Peyer's patch (tissue), 4 donors: ENCODE results near the gene PON3.

Experiments
- POLR2A ChIP-seq, 2 donors: fragments of 450-650 bp; IDR thresholded peaks; one replicate each; pipeline ENCODE4 v1.5.1; 2017; ENCODE audit warnings: antibody characterized with exemption in 2 of 2, mild to moderate bottlenecking in 2 of 2, moderate library complexity in 2 of 2
- TF ChIP-seq, protein P1 (sequence below), 6 experiments: fragments of 450-650 bp in 4 of 6; fragments of 200-600 bp in 2 of 6; sonication (generic) in 1 of 6; IDR thresholded peaks; one replicate each; pipeline ENCODE4 v1.5.1; 2017 to 2019; ENCODE audit warnings: antibody characterized with exemption in 6 of 6, mild to moderate bottlenecking in 3 of 6, moderate library complexity in 1 of 6

DNA sequence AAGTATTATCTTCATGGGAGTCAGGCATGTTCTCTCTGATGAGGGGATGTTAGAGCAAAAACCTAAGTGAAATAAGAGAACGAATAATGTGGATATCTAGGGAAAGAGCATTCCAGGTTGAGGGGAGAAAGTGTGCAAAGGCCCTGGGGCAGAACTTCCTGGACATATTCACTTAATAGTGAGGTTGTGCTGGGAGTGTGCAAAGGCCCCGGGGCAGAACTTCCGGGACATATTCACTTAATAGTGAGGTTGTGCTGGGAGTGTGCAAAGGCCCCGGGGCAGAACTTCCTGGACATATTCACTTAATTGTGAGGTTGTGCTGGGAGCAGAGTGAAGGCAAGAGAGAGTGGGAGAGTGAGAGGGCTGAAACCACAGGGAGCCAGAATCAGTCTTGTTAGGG, 83.6 kb downstream of the PON3 start:
- TF ChIP-seq, protein P1, sequence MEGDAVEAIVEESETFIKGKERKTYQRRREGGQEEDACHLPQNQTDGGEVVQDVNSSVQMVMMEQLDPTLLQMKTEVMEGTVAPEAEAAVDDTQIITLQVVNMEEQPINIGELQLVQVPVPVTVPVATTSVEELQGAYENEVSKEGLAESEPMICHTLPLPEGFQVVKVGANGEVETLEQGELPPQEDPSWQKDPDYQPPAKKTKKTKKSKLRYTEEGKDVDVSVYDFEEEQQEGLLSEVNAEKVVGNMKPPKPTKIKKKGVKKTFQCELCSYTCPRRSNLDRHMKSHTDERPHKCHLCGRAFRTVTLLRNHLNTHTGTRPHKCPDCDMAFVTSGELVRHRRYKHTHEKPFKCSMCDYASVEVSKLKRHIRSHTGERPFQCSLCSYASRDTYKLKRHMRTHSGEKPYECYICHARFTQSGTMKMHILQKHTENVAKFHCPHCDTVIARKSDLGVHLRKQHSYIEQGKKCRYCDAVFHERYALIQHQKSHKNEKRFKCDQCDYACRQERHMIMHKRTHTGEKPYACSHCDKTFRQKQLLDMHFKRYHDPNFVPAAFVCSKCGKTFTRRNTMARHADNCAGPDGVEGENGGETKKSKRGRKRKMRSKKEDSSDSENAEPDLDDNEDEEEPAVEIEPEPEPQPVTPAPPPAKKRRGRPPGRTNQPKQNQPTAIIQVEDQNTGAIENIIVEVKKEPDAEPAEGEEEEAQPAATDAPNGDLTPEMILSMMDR (IDR thresholded peaks at IDR 0.05): no peak
- no peak for TF ChIP-seq POLR2A (IDR thresholded peaks at IDR 0.05)
